Body of pancreas (tissue), 4 donors: Measurements from ENCODE around the gene SRPK3.

Experiments used
- CTCF ChIP-seq, 7 experiments: fragments of 450-650 bp in 4 of 7; fragments of 200-600 bp in 3 of 7; sonication (generic) in 3 of 7; IDR thresholded peaks; one replicate each; pipeline ENCODE4 v1.5.1; 2016 to 2019; ENCODE audit warnings: antibody characterized with exemption in 7 of 7
- POLR2A ChIP-seq, 3 donors: fragments of 450-650 bp; IDR thresholded peaks; one replicate each; pipeline ENCODE4 v1.6.1; 2016; ENCODE audit warnings: antibody characterized with exemption in 3 of 3, mild to moderate bottlenecking in 2 of 3

- TF ChIP-seq CTCF (IDR thresholded peaks at IDR 0.05) (no peak), POLR2A (IDR thresholded peaks at IDR 0.05) (no peak)
These were observed at the start of gene SRPK3 for GRCh38 chrX:153780678-153781427.
